H1 (cell line): Measurements from ENCODE around the gene ADGRL3. TPM values are rescaled to one million over a fixed set of nuclear protein-coding genes. Genes with fewer than 3 reads are reported as not detected.

Source experiments
- CTCF ChIA-PET: fragments of 300-600 bp; sonication (Branson Sonifier 250); formaldehyde crosslinking; loops from one replicate; lab custom pipeline; 2021; ENCODE audit not compliant: partially characterized antibody; lab: Charles Lee
- POLR2A ChIA-PET: fragments of 300-600 bp; sonication (Branson Sonifier 250); formaldehyde crosslinking; loops from one replicate; lab custom pipeline; 2021; ENCODE audit warnings: inconsistent platforms; ENCODE audit not compliant: partially characterized antibody; lab: Charles Lee
- DNase-seq, 2 experiments: peaks; one replicate each; pipeline versions ENCODE4 v3.0.0 to v3.0.0-alpha.2; 2010 to 2022; ENCODE audit warnings: low spot score in 2 of 2, low read depth in 1 of 2, mixed read lengths in 1 of 2
- FAIRE-seq: peaks from 2 replicates; lab custom pipeline; 2011; peaks lifted over from hg19 to GRCh38; lab: Jason Lieb, UNC
- H2AFZ ChIP-seq: 2 replicates; pipeline ENCODE4 v1.8.1; 2012; ENCODE audit warnings: low read length, inconsistent platforms
- H2AK5ac ChIP-seq: 2 replicates; pipeline ENCODE4 v1.6.1; 2013; ENCODE audit warnings: low read depth, low read length
- H2BK120ac ChIP-seq: replicated peaks from 2 replicates; pipeline ENCODE3; 2013; ENCODE audit warnings: low read depth, low read length, inconsistent platforms
- H2BK12ac ChIP-seq: 2 replicates; pipeline ENCODE4 v1.6.1; 2013; ENCODE audit warnings: low read depth, low read length
- H2BK15ac ChIP-seq: 2 replicates; pipeline ENCODE4 v1.6.1; 2013; ENCODE audit warnings: low read length
- H2BK20ac ChIP-seq: 2 replicates; pipeline ENCODE4 v1.6.1; 2013; ENCODE audit warnings: low read length
- H2BK5ac ChIP-seq: 2 replicates; pipeline ENCODE4 v1.6.1; 2013; ENCODE audit warnings: low read depth, low read length
- H3K14ac ChIP-seq: 2 replicates; pipeline ENCODE4 v1.6.1; 2013; ENCODE audit warnings: inconsistent platforms; ENCODE audit not compliant: insufficient read length
- H3K18ac ChIP-seq: 2 replicates; pipeline ENCODE4 v1.6.1; 2013; ENCODE audit warnings: low read length; ENCODE audit errors: extremely low read depth
- H3K23ac ChIP-seq: 2 replicates; pipeline ENCODE4 v1.6.1; 2013; ENCODE audit warnings: inconsistent platforms; ENCODE audit not compliant: insufficient read length
- H3K23me2 ChIP-seq: 2 replicates; pipeline ENCODE4 v1.6.1; 2013; ENCODE audit warnings: low read depth, low read length
- H3K27ac ChIP-seq: 2 replicates; pipeline ENCODE4 v1.6.1; 2011; ENCODE audit warnings: low read depth, low read length, inconsistent platforms
- H3K27me3 ChIP-seq, 4 experiments: replicated peaks in 1 of 4; 1 replicate in 1 of 4; 2 replicates in 3 of 4; pipeline versions ENCODE4 v1.6.1 to v1.8.1; 2011 to 2013; ENCODE audit warnings: low read length in 3 of 4, mild to moderate bottlenecking in 3 of 4, inconsistent platforms in 2 of 4, mixed read lengths in 2 of 4, moderate library complexity in 1 of 4; ENCODE audit not compliant: control insufficient read depth in 3 of 4, insufficient read depth in 3 of 4; ENCODE audit errors: extremely low read depth in 1 of 4
- H3K36me3 ChIP-seq, 4 experiments: 2 replicates each; pipeline versions ENCODE4 v1.6.1 to v1.8.1; 2011 to 2013; ENCODE audit warnings: mild to moderate bottlenecking in 4 of 4, low read length in 3 of 4, moderate library complexity in 2 of 4, control low read depth in 1 of 4, inconsistent platforms in 1 of 4; ENCODE audit not compliant: insufficient read depth in 4 of 4, control insufficient read depth in 2 of 4
- H3K4ac ChIP-seq: replicated peaks from 2 replicates; pipeline ENCODE3; 2013; ENCODE audit warnings: low read length, low read depth, mixed read lengths, inconsistent platforms; ENCODE audit not compliant: insufficient read length
- H3K4me1 ChIP-seq, 4 experiments: replicated peaks in 1 of 4; 1 replicate in 1 of 4; 2 replicates in 3 of 4; pipeline versions ENCODE4 v1.6.1 to v1.8.1; 2011 to 2013; ENCODE audit warnings: low read length in 3 of 4, inconsistent platforms in 2 of 4, mixed read lengths in 1 of 4; ENCODE audit not compliant: insufficient read depth in 4 of 4, control insufficient read depth in 3 of 4
- H3K4me2 ChIP-seq, 2 experiments: 2 replicates each; pipeline versions ENCODE4 v1.6.1 to v1.8.1; 2011 to 2013; ENCODE audit warnings: low read depth in 2 of 2, low read length in 2 of 2, control low read depth in 1 of 2, inconsistent platforms in 1 of 2, mild to moderate bottlenecking in 1 of 2; ENCODE audit not compliant: insufficient read depth in 1 of 2
- H3K4me3 ChIP-seq, 4 experiments: fragments of 200-600, 300-600 bp in 1 of 4; sonication (generic), shearing (Covaris generic), sonication (Bioruptor Twin) in 1 of 4; 2 replicates each; pipeline versions ENCODE4 v1.5.1 to v1.8.1; 2011 to 2016; ENCODE audit warnings: low read length in 4 of 4, low read depth in 3 of 4, control low read depth in 2 of 4, inconsistent platforms in 2 of 4, mild to moderate bottlenecking in 2 of 4, mixed read lengths in 1 of 4, moderate library complexity in 1 of 4; ENCODE audit not compliant: insufficient read depth in 2 of 4; ENCODE audit errors: extremely low read depth in 1 of 4
- H3K56ac ChIP-seq: replicated peaks from 2 replicates; pipeline ENCODE3; 2013; ENCODE audit warnings: low read depth, mild to moderate bottlenecking, mixed read lengths, low read length, inconsistent platforms; ENCODE audit not compliant: insufficient read length
- H3K79me1 ChIP-seq: 2 replicates; pipeline ENCODE4 v1.6.1; 2013; ENCODE audit warnings: low read depth, low read length, control low read depth
- H3K79me2 ChIP-seq, 2 experiments: 2 replicates each; pipeline versions ENCODE4 v1.6.1 to v1.8.1; 2012 to 2013; ENCODE audit warnings: low read length in 2 of 2, mild to moderate bottlenecking in 2 of 2, inconsistent platforms in 1 of 2; ENCODE audit not compliant: insufficient read depth in 2 of 2, control insufficient read depth in 1 of 2
- H3K9ac ChIP-seq, 4 experiments: replicated peaks in 1 of 4; 1 replicate in 1 of 4; 2 replicates in 3 of 4; pipeline versions ENCODE4 v1.6.1 to v1.8.1; 2011 to 2013; ENCODE audit warnings: low read depth in 3 of 4, low read length in 3 of 4, control low read depth in 2 of 4, mild to moderate bottlenecking in 2 of 4, moderate library complexity in 2 of 4, inconsistent platforms in 1 of 4; ENCODE audit errors: extremely low read depth in 1 of 4
- H3K9me3 ChIP-seq, 2 experiments: 2 replicates each; pipeline versions ENCODE4 v1.6.1 to v1.8.1; 2012 to 2013; ENCODE audit warnings: mild to moderate bottlenecking in 2 of 2, moderate library complexity in 2 of 2, control low read depth in 1 of 2, inconsistent platforms in 1 of 2, low read depth in 1 of 2, low read length in 1 of 2, mixed read lengths in 1 of 2; ENCODE audit not compliant: insufficient read depth in 2 of 2
- H4K20me1 ChIP-seq, 2 experiments: replicated peaks in 1 of 2; 2 replicates each; pipeline versions ENCODE3 to v1.8.1; 2011 to 2013; ENCODE audit warnings: inconsistent platforms in 2 of 2, low read length in 2 of 2, mild to moderate bottlenecking in 1 of 2; ENCODE audit not compliant: insufficient read depth in 2 of 2, control insufficient read depth in 1 of 2
- H4K5ac ChIP-seq: 2 replicates; pipeline ENCODE4 v1.6.1; 2013; ENCODE audit warnings: low read length, low read depth, mixed read lengths, inconsistent platforms; ENCODE audit not compliant: insufficient read length
- H4K8ac ChIP-seq: 2 replicates; pipeline ENCODE4 v1.8.0; 2013; ENCODE audit warnings: mild to moderate bottlenecking, moderate library complexity, low read length, inconsistent platforms; ENCODE audit not compliant: insufficient read depth; ENCODE audit errors: extremely low read depth
- H4K91ac ChIP-seq: replicated peaks from 2 replicates; pipeline ENCODE3; 2013; ENCODE audit warnings: low read length, mixed read lengths, inconsistent platforms; ENCODE audit not compliant: insufficient read length
- SRF ChIP-seq: IDR thresholded peaks from 2 replicates; pipeline ENCODE4 v1.6.1; 2011; ENCODE audit warnings: mild to moderate bottlenecking, low read depth, low read length, moderate library complexity
- WGBS, 2 experiments: shearing (Covaris generic) in 1 of 2; methylation state at CpG; one replicate each; pipeline versions ENCODE4 v1.1.6 to v1.1.7; 2013 to 2015; ENCODE audit warnings: low lambda C conversion rate in 2 of 2, mixed read lengths in 2 of 2, inconsistent platforms in 1 of 2, low coverage in 1 of 2, missing lambda C conversion rate in 1 of 2; ENCODE audit not compliant: insufficient replicate concordance in 2 of 2, insufficient coverage in 1 of 2, insufficient read length in 1 of 2; ENCODE audit errors: extremely low coverage in 1 of 2, missing lambda C conversion rate in 1 of 2; 5-methylcytosine and 5-hydroxymethylcytosine counted together
- polyA plus RNA-seq, 7 experiments: library from polyadenylated mRNA; depleted of rRNA in 3 of 7; stranded (reverse) in 5 of 7; unstranded in 2 of 7; fragments of >200 nt in 5 of 7; fragments of 200-250 nt in 2 of 7; gene quantifications; 1 replicate in 5 of 7; 2 replicates in 1 of 7; 4 replicates in 1 of 7; pipeline versions ENCODE4 v1.2.1 to v1.2.3, GENCODE V29; 2011 to 2013; ENCODE audit warnings: missing spikeins in 2 of 7, mixed read lengths in 2 of 7
- total RNA-seq: library from RNA; stranded (reverse); fragmentation: NEBNext Ultra II Directional; extraction: Animal tissue kit (Norgen Biotek cat#: 25700); gene quantifications from 2 replicates; pipeline ENCODE4 v1.2.1, GENCODE V29; 2021

ADGRL3 gene
- total and polyA plus RNA-seq, 2 of the 8 experiments (the other 6 are each of a cell fraction or from before 2014, with no cell fraction given), result 6.6 to 13.0 TPM

DNA sequence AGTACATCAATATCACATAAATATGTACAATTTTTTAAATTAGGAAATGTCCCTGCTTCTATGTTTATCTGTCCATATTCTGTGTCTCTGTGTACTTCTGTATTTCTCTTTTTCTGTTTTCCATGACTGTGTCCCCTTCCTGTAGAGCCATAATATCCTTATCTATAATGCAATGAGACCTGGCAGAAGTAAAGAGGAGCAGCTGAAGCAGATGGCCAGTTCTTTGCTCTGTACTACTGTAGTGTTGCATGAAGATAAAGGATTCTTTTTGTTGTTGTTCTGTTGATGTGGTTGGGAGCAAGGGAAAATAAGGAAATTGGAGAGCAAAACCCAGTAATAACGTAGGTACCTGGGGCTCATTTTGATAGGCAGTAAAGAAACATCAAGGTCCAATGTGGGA lies 301.7 kb downstream of the ADGRL3 start:
- no peak overlapping the region for H3K14ac ChIP-seq
- no peak overlapping the region for H3K27ac ChIP-seq
- no peaks in the 10 kb centered on the region for H3K36me3 ChIP-seq
- no peak overlapping the region for H3K4me3 ChIP-seq
- no peak overlapping the region for H4K91ac ChIP-seq
- no peak overlapping the region for H2BK120ac ChIP-seq
- H2BK15ac ChIP-seq, result no peak overlapping the region
- no peaks in the 10 kb centered on the region for H3K79me2 ChIP-seq
- H4K8ac ChIP-seq, result no peak overlapping the region
- no peak overlapping the region for H2AK5ac ChIP-seq
- no peaks in the 10 kb centered on the region for H4K20me1 ChIP-seq
- 90% methylated on average over 1 of the region's 1 CpG; no CpG with 5 or more reads in 1 of the 2 experiments for WGBS, 2 experiments
- H2AFZ ChIP-seq, result no peak overlapping the region
- no peak overlapping the region for H3K4ac ChIP-seq
- no peak overlapping the region for H3K18ac ChIP-seq
- H3K27me3 ChIP-seq, result no peaks in the 10 kb centered on the region
- no peaks in the 10 kb centered on the region for H3K23me2 ChIP-seq
- ChIA-PET POLR2A (interaction anchor here (1.1 kb wide), 1 partner anchor 301 kb away, joined by 3 read pairs; the partner anchor contains the start of gene ADGRL3), CTCF (interaction anchor here (1.1 to 2.9 kb wide), 4 partner anchors 9 to 696 kb away, joined by 3 to 7 read pairs (median 4); no protein-coding TSS in a partner anchor)
- H3K79me1 ChIP-seq, result no peaks in the 10 kb centered on the region
- no peaks in the 10 kb centered on the region for H3K4me1 ChIP-seq
- no peak overlapping the region for H3K23ac ChIP-seq
- H2BK12ac ChIP-seq, result no peak overlapping the region
- no peak for DNase-seq
- no peaks in the 10 kb centered on the region for H3K9me3 ChIP-seq
- no peak overlapping the region for H3K4me2 ChIP-seq
- no peak overlapping the region for H2BK20ac ChIP-seq
- H3K56ac ChIP-seq, result no peak overlapping the region
- no peak overlapping the region for H2BK5ac ChIP-seq
- no peak overlapping the region for H3K9ac ChIP-seq
- no peak overlapping the region for H4K5ac ChIP-seq
- FAIRE-seq, result no peak
- TF ChIP-seq SRF, result no peak
